PC-3 (cell line): Measurements from ENCODE around the gene PIGP. TPM values are rescaled to one million over a fixed set of nuclear protein-coding genes. Genes with fewer than 3 reads are reported as not detected.
A peak's percentile ranks its signal among the peaks of the same experiment; 100 is the strongest.
"Not testable (repeated sequence)": the region's sequence is repeated elsewhere in the genome, so short reads cannot be mapped to it uniquely, and the experiment has no call there.

Experiments used
- ATAC-seq: fragments of 200-7000 bp; cut with Tn5 transposase; 2 replicates; pipeline ENCODE4 v1.9.1; 2020; ENCODE audit warnings: mild to moderate bottlenecking, moderate library complexity
- BruUV-seq: library from RNA; stranded (reverse); fragments of 400-500 nt; replicated peaks from 2 replicates; lab custom pipeline; 2021; lab: Mats Ljungman, UMichigan
- CTCF ChIA-PET: fragments of 300-600 bp; sonication (Branson Sonifier 250); formaldehyde crosslinking; loops from one replicate; lab custom pipeline; 2022; ENCODE audit warnings: antibody characterized with exemption; lab: Charles Lee
- POLR2A ChIA-PET: fragments of 300-600 bp; sonication (Branson Sonifier 250); formaldehyde crosslinking; loops from one replicate; lab custom pipeline; 2022; ENCODE audit warnings: antibody characterized with exemption; ENCODE audit not compliant: unreplicated experiment; lab: Charles Lee
- DNase-seq: peaks from one replicate; pipeline ENCODE4 v3.0.0-alpha.2; 2015
- H2AFZ ChIP-seq: fragments of 300-600 bp; sonication (generic); 2 replicates; pipeline ENCODE4 v1.6.0; 2016; ENCODE audit warnings: antibody characterized with exemption, low read length
- H3F3A ChIP-seq: fragments of 300-600 bp; sonication (generic); one replicate; pipeline ENCODE4 v1.6.0; 2017; ENCODE audit warnings: antibody characterized with exemption, low read length, control low read depth, mild to moderate bottlenecking; ENCODE audit not compliant: unreplicated experiment
- H3K27ac ChIP-seq: fragments of 300-600 bp; sonication (generic); 2 replicates; pipeline ENCODE4 v1.5.1; 2016; ENCODE audit warnings: mild to moderate bottlenecking, low read length
- H3K27me3 ChIP-seq: fragments of 300-600 bp; sonication (generic); 2 replicates; pipeline ENCODE4 v1.6.1; 2016; ENCODE audit warnings: low read length, mixed read lengths
- H3K36me3 ChIP-seq: fragments of 300-600 bp; sonication (generic); 2 replicates; pipeline ENCODE4 v1.6.1; 2016; ENCODE audit warnings: low read depth, mixed run types, low read length, mixed read lengths
- H3K4me1 ChIP-seq: fragments of 300-600 bp; sonication (generic); 2 replicates; pipeline ENCODE4 v1.5.1; 2016; ENCODE audit warnings: low read length; ENCODE audit not compliant: insufficient read depth
- H3K4me2 ChIP-seq: fragments of 300-600 bp; sonication (generic); 2 replicates; pipeline ENCODE4 v1.6.0; 2016; ENCODE audit warnings: low read length
- H3K4me3 ChIP-seq: fragments of 300-600 bp; sonication (generic); 2 replicates; pipeline ENCODE4 v1.5.1; 2016; ENCODE audit warnings: mild to moderate bottlenecking, low read length, mixed read lengths
- H3K79me2 ChIP-seq: fragments of 300-600 bp; sonication (generic); 2 replicates; pipeline ENCODE4 v1.6.1; 2017; ENCODE audit warnings: low read length, mixed read lengths
- H3K9ac ChIP-seq: fragments of 300-600 bp; sonication (generic); 2 replicates; pipeline ENCODE4 v1.6.0; 2016; ENCODE audit warnings: mild to moderate bottlenecking, low read length
- H3K9me2 ChIP-seq: fragments of 300-600 bp; sonication (generic); replicated peaks from 2 replicates; pipeline ENCODE4 v1.6.1; 2016; ENCODE audit warnings: mixed run types, low read length, mixed read lengths
- H3K9me3 ChIP-seq: fragments of 300-600 bp; sonication (generic); 2 replicates; pipeline ENCODE4 v1.6.1; 2016; ENCODE audit warnings: low read length, mixed read lengths
- H4K20me1 ChIP-seq: fragments of 300-600 bp; sonication (generic); 2 replicates; pipeline ENCODE4 v1.6.1; 2016; ENCODE audit warnings: low read length, mixed read lengths
- CTCF ChIP-seq: fragments of 300-600 bp; sonication (generic); conservative IDR thresholded peaks from 2 replicates; pipeline ENCODE4 v1.5.1; 2017; ENCODE audit warnings: antibody characterized with exemption, low read depth, mild to moderate bottlenecking, low read length
- EZH2 ChIP-seq: fragments of 300-600 bp; sonication (generic); IDR thresholded peaks from one replicate; pipeline ENCODE4 v1.6.1; 2017; ENCODE audit warnings: antibody characterized with exemption, mild to moderate bottlenecking, low read length; ENCODE audit not compliant: unreplicated experiment
- EZH2phosphoT487 ChIP-seq: fragments of 300-600 bp; sonication (generic); IDR thresholded peaks from 2 replicates; pipeline ENCODE4 v1.6.1; 2018; ENCODE audit warnings: mild to moderate bottlenecking, antibody characterized with exemption, low read length, borderline replicate concordance
- intact Hi-C: fragments of 100-400 bp; cut with micrococcal nuclease; formaldehyde crosslinking; loops from 2 replicates; pipeline ENCODE4 v1.9.0; 2023
- total RNA-seq: library from RNA; depleted of rRNA; stranded (reverse); fragments of >200 nt; gene quantifications from 2 replicates; pipeline ENCODE4 v1.2.3, GENCODE V29; 2014

Gene PIGP
- total RNA-seq, 1 experiment from 2014 or later, result 20.1 TPM

- BruUV-seq, result no TSS peak
- Histone ChIP-seq H3K4me2 (no peak overlapping the region), H3K4me3 (no peak overlapping the region), H3K79me2 (peaks cover 19% of the 10 kb centered on the region; the same call in 1 of the 2 replicates), H4K20me1 (no peaks in the 10 kb centered on the region), H3K4me1 (peaks cover 8% of the 10 kb centered on the region), H3K27ac (no peak overlapping the region), H3K36me3 (peaks cover 8% of the 10 kb centered on the region; the same call in 1 of the 2 replicates), H3K27me3 (no peaks in the 10 kb centered on the region), H3K9me2 (no peaks in the 10 kb centered on the region), H2AFZ (no peak overlapping the region), H3F3A (no peaks in the 10 kb centered on the region), H3K9me3 (no peaks in the 10 kb centered on the region), H3K9ac (no peak overlapping the region)
- intact Hi-C loops, result no loop called here
- TF ChIP-seq CTCF (no peak), EZH2 (no peak), EZH2phosphoT487 (no peak)
- DNase-seq, result no peak
- POLR2A ChIA-PET, result no interaction called here
- CTCF ChIA-PET, result no interaction called here
- no peak for ATAC-seq
These were observed 34.1 kb upstream of the PIGP start for GRCh38 chr21:37106998-37107397.

- DNase-seq, H4K20me1 ChIP-seq, H3K9me3 ChIP-seq, H3K4me2 ChIP-seq, H3K27ac ChIP-seq, H3K27me3 ChIP-seq, H3K4me3 ChIP-seq, H3K9me2 ChIP-seq, POLR2A ChIA-PET, H2AFZ ChIP-seq, H3F3A ChIP-seq, CTCF ChIA-PET, H3K9ac ChIP-seq: not testable (repeated sequence)
- BruUV-seq, result TSS peak; percentile 3
- Histone ChIP-seq H3K36me3 (peaks cover 20% of the 10 kb centered on the region), H3K79me2 (peaks cover 19% of the 10 kb centered on the region; the same call in 1 of the 2 replicates), H3K4me1 (peaks cover 17% of the 10 kb centered on the region)
- ATAC-seq, result peak; percentile 6; the same call in 1 of the 2 replicates
- intact Hi-C loops, result loop anchor here (5.0 kb wide), 1 partner anchor 45 kb away; no protein-coding TSS in a partner anchor
These were observed 29.9 kb upstream of the PIGP start for GRCh38 chr21:37102746-37103145.

GRCh38 chr21:37101384-37101783 lies 28.5 kb upstream of the PIGP start:
- intact Hi-C loops, result loop anchor here (5.0 kb wide), 1 partner anchor 46 kb away; no protein-coding TSS in a partner anchor
- Histone ChIP-seq H3K9me3 (no peaks in the 10 kb centered on the region), H3K9ac (no peak overlapping the region), H3K27ac (no peak overlapping the region), H3K27me3 (no peaks in the 10 kb centered on the region), H3F3A (no peaks in the 10 kb centered on the region), H3K4me2 (no peak overlapping the region), H3K79me2 (peaks cover 12% of the 10 kb centered on the region; the same call in 1 of the 2 replicates), H3K4me3 (no peak overlapping the region), H3K36me3 (peaks cover 31% of the 10 kb centered on the region), H3K4me1 (peaks cover 17% of the 10 kb centered on the region), H3K9me2 (no peaks in the 10 kb centered on the region), H4K20me1 (no peaks in the 10 kb centered on the region), H2AFZ (no peak overlapping the region)
- ChIA-PET CTCF (interaction anchor here (0.6 kb wide), 1 partner anchor 112 kb away, joined by 4 read pairs; no protein-coding TSS in a partner anchor), POLR2A (no interaction called here)
- TF ChIP-seq EZH2 (no peak), EZH2phosphoT487 (no peak), CTCF (no peak)
- DNase-seq (peak; percentile 12), ATAC-seq (peak; percentile 57)
- no TSS peak for BruUV-seq
